Renal pelvis (tissue), 4 donors: ENCODE results near the gene GABRG3. TPM values are rescaled to one million over a fixed set of nuclear protein-coding genes. Genes with fewer than 3 reads are reported as not detected.

Experiments used
- DNase-seq: peaks from one replicate; pipeline ENCODE4 v3.0.0-alpha.2; 2013
- polyA plus RNA-seq, 3 donors: library from polyadenylated mRNA; unstranded; fragments of 120-200 nt; gene quantifications; one replicate each; pipeline ENCODE4 v1.2.1, GENCODE V29; 2013; ENCODE audit not compliant: insufficient read length in 3 of 3

Gene GABRG3
- polyA plus RNA-seq, 3 donors, result 1.4 to 2.3 (median 1.7) TPM

DNA sequence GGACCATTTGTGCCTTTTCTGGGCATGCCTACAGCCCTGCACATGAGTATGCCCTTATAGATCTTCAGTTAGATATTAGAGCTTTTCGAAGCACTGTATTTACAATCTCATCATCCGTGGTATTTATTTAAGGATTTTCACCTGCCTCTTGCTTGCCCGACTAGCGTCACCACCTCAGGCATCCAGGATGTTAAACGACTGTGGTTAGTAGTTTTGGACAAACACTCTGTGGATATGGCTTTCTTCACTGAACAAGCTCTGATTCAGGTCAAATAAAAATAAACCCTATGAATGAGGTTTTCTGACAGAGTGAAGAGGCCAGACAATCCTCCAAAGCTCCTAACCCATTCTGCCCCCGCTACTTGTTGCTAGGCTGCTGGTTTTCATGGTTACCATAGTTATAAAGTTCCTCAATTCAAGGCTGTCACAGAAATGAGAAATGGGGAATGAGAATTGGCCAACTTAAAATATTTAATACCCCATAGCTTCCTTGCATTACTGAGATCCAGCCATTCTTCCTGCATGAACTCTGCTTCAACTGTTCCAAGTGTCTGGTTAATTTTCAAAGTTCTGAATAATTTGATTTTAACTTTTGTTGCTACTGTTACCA, 440.1 kb downstream of the GABRG3 start:
- DNase-seq, result no peak

DNA sequence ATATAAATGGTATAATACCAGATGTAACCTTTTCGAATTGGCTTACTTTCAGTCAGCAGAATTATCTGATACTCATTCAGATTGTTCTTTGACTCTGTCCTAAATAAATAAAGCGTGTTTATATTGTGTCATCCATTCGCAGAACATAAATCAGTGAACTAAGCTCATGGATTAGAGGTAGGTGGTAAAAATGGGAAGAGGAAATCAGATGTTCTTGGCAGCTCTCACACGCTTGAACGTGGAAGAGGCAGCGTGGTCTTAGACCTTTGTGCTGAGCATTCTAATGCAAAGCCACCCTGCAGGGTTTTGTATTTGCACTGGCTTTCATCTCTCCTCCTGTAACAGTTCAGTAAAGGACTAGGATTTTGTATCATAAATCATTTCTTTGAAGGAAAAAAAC, 441.4 kb downstream of the GABRG3 start:
- DNase-seq, result no peak

DNA sequence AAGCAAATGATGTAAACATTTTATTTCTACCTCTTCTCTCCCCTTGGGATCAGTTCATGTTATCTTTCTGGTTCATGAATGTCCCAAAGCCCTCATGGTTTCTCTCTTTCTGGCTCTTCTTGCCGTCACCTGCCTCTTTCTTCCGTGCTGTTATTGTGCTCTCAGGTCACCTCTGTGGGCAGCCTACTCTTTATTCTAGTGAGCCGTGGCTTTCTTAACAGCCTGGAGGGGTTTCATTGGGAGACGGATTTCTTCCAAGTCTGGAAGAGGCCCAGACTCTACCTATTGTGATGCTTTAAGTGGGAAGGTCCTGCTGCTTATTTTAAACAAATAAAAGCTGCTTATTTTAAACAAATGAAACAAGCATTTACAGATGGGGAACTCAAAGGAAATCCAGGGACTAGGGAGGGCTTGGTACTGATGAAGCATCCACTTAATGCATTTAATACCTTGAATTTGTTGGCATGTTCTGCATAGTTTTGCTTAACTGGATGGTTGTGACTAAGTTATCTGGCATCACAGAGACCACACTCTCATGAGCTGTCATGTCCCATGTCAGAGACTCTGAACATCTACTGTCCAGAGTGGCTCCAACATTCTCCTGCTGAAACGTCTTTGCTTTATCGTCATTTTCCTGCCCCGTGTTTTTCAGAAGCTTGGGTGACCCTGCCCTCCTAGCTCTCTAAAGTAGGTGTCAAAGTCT, 443.3 kb downstream of the GABRG3 start:
- DNase-seq, result no peak

DNA sequence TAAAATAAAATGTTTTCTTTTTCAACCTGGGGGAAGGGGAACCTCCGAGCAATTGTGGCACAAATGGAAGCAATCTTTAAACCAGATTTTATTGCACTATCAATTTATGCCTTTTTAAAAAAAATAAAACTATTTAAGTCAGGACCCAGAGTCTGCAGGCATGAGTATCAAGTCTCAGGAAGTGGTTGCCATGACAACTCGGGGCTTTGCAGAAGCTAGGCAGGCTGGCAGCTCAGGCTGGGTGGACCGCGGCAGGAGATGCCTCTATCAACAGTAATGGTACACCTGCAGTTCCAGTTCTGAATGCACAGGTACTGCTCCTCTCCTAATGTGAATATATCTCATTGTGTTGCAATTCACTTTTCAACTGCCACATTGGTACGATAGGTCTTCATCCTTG, 447.7 kb downstream of the GABRG3 start:
- no peak for DNase-seq

DNA sequence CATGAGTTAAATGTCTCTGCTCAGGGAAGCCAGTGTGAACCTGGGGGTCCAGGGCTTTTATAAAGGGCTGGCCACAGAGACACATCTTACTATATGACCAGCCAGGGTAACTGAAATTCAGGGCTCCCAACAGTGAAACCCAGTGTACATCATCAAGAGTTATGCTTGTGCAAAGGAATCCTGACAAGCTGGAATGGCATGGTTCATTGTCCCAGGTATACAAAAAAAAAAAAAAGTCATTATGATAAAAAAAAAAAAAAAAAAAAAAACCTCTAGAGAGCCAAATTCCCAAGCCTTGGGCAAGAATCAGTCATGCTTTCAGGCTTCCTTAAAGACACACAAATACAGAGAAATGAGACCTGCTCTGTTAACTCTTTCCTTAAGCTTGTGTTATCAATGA, 452.0 kb downstream of the GABRG3 start:
- DNase-seq, result no peak

DNA sequence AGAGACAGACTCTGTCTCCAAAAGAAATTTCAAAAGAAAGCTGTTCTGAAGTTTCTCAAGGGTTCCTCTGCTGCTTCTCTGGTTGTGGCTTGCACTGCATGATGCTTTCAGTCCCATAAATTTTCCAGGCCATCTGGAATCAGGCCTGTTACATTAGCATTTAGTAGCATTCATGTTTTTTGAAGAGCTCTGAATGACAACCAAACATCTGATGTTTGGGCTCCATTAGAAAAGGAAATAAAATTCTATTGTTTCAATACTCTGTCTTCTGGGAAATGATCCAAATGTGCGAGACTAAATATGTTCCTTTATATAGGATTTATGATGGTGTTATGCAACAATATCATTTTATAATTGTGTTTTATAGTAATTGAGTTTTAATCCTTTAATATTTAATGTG, 455.8 kb downstream of the GABRG3 start:
- no peak for DNase-seq

DNA sequence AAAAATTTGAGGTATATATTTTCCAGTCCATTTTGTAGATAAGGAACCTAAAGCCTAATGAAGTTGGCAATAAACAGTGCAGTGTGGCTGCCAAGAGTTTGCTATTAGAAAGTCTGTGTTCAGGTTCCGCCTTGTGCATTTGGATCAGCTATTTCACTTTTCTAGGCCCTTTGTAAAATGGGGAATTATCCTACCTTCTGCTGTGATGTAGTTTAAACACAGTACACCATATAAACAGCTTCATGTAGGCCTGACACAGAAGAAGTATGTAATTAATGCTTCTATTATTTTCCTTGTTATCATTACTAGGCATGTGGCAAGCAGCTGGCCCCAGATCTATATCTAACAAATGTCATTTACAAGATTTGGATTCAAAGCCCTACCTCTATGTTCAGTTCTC, 456.3 kb downstream of the GABRG3 start:
- no peak for DNase-seq

DNA sequence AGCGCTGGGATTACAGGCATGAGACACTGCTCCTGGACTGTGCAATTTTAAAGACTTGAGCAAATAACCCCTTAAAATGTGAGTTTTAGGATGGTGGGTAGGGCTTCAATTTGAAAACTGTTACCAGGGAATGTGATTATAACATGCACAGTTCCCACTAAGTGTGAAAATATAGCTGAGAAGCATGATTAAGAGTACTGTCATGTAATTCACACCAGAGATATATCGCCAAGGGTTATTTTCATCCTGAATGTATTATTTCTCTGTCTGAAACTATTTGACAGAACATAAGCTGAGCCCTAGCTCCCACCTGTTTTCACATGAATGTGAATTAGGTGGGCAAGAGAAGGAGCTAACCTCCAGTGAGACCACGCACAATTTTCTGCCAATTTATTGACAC, 457.2 kb downstream of the GABRG3 start:
- no peak for DNase-seq

DNA sequence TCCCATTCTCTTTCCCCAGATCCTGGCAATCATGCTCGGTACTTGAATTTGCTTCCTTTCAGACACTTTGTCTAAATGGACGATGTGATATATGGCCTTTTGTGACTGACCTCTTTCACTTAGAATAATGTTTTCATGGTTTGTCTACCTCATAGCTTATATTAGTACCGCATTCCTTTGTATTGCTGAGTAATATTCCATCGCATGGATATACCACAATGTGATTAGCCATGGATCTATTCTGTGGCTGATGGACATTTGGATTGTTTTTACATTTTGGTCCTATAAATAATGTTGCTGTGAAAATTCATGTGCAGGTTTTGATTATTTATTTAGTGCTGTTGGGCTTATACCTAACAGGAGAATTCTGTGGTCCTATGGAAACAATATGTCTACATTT, 458.6 kb downstream of the GABRG3 start:
- no peak for DNase-seq

DNA sequence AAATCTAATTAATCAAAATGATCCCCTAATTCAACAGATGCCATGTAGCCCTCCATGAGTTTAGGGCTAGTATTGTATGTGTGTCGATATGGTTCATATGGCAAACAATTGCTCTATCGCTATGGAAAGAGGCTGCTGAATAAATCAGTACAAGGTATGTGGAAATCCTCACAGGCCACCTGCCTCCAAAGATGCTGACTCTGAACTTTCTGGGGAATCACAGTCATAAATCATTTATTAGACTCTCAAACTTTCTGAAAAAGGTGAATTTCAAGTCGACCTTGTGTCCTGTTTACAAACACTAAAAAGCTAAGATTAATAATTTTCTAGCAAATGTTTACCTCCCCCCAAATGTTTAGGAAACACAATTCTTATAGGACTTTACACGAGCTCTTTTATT, 462.6 kb downstream of the GABRG3 start:
- no peak for DNase-seq

DNA sequence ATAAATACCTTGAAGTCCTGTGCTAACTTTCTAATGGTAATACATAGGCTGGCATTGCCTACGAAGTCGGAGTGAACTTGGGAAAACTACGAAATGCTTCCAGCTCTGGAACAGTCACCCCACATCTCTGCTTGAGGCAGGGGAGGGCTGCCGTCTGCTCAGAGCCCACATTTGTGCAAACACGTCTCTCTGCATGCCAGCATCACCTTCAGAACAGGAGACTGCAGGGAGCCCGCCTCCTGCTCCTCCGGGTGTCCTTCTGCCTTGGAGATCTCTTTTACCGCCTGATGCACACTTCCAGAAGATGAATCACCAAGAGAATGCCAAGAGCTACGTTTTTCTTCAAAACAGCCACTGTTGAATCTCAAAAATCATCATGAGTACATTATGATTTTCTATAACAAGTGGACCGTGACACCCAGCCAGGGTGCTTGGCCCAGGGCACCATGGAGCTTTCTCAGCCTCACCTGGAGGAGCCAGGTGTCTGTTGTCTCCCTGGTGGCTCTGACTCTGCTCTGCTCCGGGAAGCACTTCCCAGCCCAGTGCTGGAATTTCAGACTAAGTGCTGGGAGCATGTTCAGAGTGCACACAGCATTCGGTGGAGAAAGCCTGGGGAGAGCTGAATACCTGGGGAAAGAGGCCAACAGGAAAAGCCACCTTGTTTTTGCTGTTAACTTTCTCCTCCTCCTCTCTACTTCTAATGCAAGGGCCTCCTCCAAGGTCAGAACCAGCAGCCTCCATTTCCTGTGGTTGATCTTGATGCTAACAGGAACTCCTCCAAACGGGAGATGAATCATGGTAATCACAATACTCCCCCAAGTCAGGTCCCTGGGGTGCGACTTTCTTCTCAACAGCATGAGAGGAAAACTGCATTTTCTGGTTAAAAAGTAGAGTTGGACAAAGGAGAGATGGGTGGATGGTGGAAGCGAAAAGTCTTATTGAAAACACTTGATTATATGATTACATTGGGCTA, 467.7 kb downstream of the GABRG3 start:
- DNase-seq, result no peak

DNA sequence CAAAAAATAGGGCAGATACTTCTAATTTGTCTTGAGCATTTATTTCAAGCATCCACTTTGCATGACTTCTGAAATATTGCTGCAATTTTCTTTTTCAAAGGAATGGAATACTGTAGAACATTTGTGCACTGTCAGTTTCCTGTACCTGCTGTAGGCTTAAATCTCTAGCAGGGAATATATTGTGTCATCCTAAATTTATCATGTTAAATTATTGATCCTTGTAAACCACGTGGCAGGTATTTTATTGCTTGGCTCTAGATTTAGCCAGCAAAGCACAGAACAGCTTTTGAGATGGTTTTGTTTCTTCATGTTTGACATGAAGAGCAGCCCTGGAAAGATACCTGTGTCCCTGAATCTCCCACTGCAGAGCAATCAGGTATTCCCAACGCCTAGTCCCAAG, 470.1 kb downstream of the GABRG3 start:
- DNase-seq, result no peak

DNA sequence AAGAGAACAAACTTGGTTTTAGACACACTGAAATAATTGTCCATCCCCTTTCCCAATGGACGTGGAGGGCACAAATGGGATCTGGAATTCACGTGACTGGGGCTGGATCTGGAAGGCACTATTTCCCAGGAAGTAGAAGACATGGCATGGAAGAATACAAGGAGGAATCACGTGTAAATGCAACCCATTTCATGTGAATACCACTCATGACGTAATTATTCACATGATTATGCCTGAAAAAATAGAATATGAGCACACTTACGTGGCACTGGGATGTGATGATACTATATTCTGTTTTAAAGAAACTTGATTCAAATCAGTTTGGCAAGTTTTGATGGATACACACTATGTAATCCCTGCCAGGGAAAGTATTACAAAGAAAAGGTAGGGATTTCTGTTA, 477.3 kb downstream of the GABRG3 start:
- no peak for DNase-seq

DNA sequence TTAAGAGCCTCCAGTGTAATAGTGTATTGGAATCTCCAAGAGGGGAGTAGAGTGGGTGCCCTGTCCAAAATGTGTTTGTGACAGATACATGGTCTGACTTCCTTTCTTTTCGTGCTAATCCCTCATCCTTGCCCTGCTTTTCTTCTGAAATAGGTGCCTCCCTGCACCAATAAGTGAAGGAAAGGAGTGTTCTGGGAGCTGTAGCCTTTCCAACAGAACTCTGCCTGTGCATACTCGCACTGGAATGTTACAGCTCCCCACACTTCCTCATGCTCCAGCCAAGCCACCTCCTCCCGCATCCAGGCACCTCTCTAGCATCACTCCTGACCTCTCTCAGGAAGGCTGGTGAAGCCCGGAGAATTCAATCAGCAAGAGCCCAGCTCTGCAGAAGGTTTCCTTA, 478.0 kb downstream of the GABRG3 start:
- no peak for DNase-seq

DNA sequence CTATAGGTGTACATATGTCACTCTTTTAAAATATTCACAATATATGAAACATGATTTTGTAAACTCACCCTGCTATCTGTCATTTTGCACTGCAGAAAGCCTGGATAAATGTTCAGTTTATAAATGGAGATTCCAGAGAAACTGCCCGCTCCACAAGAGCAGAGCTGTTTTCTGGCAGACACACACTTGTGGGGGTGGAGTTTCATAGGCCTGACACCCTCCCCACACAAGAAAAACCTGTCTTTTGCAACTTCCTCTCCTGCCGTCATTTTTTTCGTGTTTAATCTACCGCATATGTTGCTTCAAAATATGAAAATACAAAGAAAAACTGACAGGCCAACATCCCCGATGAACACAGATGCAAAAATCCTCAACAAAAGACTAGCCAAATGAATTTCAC, 479.0 kb downstream of the GABRG3 start:
- no peak for DNase-seq

DNA sequence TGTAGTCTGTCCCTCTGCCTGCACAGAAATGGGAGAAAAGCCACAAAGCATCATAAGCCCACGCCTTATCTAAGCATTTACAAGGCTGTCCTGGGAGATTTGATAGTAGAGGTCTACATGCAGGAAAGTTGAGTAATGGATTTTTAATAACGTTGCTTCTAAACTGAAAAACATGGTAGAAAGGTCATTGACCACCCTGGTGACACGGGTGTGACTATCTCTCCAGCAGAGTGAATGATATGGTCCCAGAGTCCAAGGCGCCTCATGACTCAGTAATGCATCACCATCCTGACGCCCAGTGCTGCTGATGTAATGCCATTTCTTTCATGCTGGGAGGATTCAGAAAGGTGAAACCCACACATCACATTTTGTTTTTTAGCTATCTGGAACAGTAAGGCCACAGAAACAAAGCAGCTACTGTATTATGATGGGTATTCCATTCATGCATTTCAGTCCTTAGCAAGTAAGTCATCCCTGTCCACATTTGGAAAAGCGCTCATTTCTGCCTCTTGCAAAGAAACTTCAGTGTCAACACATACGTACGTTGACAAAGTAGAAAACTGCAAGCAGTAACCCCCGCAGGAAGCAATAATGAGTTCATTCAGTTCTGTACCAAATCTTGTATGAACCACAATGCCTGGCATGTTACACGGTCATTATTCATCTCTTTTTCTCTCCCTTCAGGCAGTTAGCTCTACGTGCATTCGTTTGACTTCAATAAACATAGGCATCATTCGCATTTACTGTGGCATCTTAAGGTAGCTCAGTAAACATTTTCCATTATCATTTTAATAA, 483.5 kb downstream of the GABRG3 start:
- no peak for DNase-seq

DNA sequence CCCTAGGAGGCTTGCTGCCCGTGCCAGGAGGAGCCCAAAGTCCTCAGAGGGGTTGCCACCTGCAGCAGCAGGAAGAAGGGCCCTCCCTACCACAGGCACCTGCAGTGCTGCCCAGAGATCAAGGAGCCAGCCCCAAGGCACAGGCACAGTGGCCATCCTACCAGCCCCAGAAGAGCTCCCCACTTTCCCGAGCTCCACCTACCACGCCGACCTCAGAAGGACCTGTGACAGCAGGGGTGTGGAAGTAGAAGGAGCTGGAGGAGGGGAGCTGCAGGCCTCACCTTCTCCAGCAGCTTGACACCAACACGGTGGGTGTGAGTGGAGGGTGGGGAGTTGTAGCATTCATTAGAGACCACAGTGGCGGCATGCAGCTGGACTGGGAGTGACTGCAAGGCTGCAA, 485.8 kb downstream of the GABRG3 start:
- no peak for DNase-seq

DNA sequence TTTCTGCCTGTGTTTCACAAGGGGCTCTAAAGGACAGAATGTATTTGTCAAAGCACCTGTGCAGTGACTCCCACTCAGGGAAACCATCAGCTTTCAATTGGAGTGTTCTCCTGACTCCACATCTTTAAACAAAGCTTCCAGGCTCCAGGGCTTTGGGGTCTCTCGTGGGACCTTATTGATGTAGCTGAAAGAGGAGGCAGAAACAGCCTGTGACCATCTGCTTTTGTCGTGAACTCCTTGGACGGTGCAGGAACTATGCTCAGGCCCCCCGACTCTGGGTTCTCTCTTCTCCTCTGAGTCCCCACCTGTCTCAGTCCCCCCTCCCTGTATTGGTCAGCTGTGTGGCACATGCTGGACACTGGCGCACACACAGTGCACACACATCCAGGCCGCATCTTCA, 486.8 kb downstream of the GABRG3 start:
- DNase-seq, result no peak

DNA sequence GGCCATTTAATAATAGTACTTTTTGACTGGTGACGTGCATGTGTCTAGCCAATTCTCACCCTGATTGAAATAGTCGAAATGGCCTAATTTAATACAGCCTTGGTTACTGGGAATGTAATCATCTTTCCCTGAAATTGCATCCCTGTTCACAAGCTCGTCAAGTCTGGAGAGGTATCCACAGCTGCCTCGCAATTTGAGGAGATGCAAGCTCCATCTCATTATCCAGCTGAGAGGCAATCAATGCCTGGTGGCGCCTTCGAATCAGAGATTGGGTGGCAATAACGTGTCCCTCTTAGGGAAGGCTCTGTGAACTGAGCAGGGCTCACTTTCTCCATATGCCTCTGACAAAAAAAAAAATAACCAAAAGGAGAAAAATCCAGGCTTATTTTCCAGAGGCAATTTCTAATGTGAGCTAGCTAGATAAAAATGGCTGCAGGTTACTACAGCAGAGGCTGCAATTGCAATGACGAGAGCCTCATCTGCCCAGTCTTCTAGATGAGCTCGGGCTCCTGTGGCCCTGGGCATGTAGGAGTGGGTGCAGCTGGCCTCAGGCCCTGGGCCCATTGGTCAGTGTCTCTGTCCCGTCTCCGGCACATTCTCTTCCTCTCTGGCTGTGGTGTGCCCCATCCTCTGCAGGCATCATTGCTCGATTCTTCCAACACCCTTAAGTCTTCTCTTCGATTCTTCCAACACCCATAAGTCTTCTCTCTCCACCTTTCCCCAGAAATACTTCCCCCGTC, 487.5 kb downstream of the GABRG3 start:
- no peak for DNase-seq

DNA sequence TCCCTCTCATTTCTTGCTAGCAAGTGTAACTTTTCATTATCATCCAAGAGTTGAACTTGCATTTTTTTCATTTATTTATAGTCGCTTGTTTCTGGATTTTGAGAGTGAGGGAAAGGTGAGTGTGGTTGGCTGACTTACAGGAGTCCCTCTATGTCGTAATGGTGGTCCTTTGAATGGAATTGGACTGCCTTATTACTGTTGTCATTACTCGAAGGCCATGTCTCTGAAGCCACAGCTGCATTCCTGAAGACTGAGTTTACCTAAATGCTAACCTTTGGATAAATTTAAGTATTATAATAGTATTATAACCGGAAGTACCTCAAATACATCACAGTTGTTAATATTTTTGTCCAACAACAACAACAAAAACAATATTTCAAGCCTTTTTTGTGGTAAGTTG, 488.9 kb downstream of the GABRG3 start:
- no peak for DNase-seq

DNA sequence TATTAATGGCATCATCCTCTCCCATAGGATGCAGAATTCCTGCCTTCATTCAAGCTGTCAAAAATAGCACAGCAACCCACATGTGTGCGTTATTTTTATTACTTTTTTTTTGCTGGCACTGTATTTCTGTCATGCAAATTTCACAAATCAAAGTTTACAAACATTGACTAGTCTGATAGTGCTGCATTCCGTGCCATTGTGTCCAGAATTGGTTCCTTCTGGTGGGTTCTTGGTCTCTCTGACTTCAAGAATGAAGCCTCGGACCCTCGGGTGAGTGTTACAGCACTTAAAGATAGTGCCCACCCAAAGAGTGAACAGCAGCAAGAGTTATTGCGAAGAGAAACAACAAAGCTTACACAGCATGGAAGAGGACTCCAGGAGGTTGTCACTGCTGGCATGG, 490.2 kb downstream of the GABRG3 start:
- no peak for DNase-seq
